ENCODE results near the gene KISS1.
"Not testable (repeated sequence)": the region's sequence is repeated elsewhere in the genome, so short reads cannot be mapped to it uniquely, and the experiment has no call there.

GRCh38 chr1:204239401-204239800, 43.1 kb upstream of the KISS1 start:
- TF ChIP-seq FOXK2 (IDR thresholded peaks at IDR 0.05); SP1 (IDR thresholded peaks at IDR 0.05); HDGF (IDR thresholded peaks at IDR 0.05; ENCODE audit: borderline replicate concordance); CTBP1 (IDR thresholded peaks at IDR 0.05; ENCODE audit: borderline replicate concordance); SUZ12 (IDR thresholded peaks at IDR 0.05); FOXA1 (IDR thresholded peaks at IDR 0.05); LEF1 (IDR thresholded peaks at IDR 0.05; ENCODE audit: borderline replicate concordance); NFRKB (IDR thresholded peaks at IDR 0.05); ARNT (IDR thresholded peaks at IDR 0.05); ZNF384 (IDR thresholded peaks at IDR 0.05); ELF4 (IDR thresholded peaks at IDR 0.05); TARDBP (IDR thresholded peaks at IDR 0.05); FOXM1 (IDR thresholded peaks at IDR 0.05; ENCODE audit: borderline replicate concordance): not testable (repeated sequence)

Data from HEK293T (cell line).